GM19438 (cell line): ENCODE results near the gene APBB2.

Source experiments
- ATAC-seq: cut with Tn5 transposase; IDR thresholded peaks from one replicate; pipeline ENCODE4 v1.9.1; 2021; ENCODE audit warnings: low read depth; ENCODE audit not compliant: unreplicated experiment

The APBB2 gene

DNA sequence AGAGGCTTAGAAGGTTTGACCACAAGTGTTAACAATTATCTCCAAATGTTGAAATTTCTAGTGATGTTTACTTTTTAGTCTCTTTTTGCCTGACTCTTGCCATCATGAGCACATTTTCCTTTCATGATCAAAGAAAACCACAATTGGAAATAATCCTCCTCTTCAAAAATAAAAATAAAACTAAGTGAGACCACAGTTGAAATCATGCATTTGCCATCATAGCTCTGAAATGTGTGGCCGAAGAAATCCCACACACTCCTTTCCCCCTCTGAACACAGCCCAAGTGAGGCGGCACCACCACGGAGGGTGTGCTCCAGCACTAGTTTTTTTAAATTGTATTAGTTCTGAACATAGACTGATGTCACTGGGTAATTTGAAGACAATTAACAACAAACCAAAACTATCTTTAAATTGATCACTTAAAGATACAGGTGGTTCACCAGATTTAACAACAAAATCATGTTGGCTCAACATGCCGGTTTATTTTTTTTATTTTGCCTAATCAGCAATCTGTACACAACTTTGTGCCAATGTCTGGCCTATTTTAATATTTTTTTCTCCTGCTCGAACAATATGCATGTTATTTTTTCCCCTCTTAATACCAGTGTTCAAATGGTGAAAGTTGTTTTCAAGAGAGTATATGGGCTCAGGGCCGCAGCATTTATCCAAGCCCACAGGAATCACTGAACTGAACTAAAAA lies 17.6 kb downstream of the APBB2 start:
- ATAC-seq: no peak

DNA sequence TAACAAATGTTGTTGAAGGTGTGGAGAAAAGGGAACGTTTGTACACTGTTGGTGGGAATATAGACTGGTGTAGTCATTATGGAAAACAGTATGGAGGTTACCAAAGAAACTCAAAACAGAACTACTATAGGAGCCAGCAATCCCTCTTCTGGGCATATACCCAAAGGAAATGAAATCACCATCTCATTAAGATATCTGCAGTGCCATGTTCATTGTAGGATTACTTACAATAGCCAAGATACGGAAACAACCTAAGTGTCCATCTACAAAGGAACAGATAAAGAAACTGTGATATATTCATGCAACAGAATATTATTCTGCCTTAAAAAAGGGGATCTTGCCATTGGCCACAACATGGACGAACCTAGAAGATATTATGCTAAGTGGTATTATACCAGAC lies 22.2 kb downstream of the APBB2 start:
- no peak for ATAC-seq

DNA sequence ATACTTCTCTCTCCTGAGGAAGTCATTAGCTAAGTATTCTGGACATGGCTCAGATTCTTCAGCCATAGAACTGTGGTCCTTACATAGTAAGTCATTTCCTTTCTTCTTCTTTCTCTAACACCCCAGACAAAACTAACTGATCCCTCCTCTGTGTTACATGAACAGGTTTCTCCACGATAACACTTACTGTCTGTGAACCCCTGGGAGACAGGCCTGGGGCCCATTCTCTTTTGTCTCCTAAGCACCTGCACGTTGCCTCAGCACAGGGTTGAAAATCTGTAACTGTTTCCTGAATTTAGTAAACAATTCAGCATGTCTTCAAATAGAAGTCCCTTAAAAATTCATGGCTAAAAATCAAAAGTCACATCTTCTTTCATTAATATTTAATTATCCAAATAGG lies 24.7 kb downstream of the APBB2 start:
- ATAC-seq: no peak

DNA sequence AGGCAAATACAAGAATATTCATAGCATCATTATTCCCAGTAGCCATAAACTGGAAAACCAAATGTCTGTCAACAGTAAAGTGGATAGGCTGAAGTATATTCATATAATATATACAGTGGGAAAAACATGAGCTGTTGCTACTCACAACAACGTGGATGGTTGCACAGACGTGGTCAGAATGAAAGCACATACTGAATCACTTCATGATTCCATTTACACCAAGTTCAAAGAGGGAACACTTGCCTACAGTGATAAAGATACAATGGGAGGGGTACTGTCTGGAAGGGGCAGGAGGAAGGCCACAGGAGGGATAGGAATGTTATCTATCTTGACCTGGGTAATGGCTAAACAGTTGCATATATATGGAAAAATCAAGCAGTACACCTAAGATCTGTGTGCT lies 25.3 kb downstream of the APBB2 start:
- no peak for ATAC-seq

DNA sequence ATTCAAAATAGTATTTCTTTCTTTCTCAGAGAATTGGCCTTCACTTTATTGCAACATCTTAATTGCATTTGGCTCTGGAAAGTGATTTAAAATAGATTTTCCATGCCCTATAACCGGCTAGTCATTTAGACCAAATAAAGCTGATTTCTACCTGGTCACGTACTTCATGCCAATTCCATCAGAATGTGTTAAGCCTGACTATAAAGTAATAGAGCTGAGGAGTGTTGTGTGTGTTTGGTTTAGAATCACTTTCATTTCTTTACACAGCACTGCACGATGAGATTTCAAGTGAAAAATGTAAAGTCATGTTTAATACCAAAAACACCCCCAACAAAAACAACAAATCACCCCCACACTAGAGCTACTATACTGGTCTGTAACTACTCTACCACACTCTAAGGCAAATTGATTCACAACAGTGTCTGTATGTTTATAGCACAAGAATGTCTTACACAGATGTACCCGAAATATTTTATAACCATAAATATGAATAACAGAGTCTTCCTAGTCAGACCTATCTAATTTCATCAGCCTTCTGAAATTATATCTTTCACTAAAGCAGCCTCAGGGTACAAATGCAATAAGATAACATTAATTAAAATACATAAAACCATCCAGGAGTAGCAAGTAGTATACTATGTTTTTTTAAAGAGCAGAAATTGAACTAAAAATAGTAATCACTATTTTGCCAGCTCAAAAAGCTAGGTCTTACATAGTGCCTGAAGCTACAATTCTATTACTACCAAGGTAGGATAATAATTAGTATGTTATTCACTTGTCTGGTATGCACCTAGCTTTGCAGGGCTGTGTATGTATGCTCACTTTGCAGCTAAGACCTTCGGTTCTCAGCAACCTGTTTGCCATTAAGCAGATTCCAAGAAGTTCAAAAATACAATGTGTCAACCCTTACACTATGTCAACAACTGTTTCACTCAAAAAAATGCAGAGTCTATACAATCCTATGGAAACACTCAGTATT lies 28.4 kb downstream of the APBB2 start:
- no peak for ATAC-seq

DNA sequence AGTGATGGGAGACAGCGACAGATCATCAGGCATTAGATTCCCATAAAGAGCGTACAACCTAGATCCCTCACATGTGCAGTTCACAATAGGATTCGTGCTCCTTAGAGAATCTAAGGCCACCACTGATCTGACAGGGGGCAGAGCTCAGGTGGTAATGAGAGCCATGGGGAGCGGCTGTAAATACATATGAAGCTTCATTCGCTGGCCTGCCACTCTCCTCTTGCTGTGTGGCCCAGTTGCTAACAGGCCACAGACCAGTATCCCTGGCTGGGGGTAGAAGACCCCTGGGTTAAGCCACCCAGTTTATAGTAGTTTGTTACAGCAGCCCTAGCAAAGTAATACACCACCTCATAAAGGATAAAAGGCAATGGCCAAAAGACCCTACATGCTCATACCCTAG lies 30.3 kb downstream of the APBB2 start:
- no peak for ATAC-seq

DNA sequence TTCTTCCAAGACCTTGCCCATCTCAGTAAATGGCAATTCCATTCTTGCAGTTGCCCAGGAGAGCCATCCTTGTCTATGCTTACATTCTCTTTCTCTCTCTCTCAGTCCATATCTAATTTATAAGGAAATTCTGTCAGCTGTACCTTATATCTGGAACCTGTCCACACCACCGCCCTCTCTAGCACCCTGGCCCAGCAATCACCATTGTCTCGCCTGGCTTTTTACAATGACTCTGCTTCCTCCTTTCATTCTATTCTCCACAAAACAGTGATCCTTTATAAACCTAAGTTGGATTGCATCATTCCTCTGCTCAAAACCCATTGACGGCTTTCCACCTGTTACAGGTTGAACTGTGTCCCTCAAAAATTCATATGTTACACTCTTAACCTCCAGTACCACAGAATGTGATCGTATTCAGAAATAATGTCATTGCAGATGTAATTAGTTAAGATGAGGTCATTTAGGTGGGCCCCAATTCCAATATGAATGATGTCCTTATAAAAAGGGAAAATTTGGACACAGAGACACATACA lies 31.3 kb downstream of the APBB2 start:
- no peak for ATAC-seq

DNA sequence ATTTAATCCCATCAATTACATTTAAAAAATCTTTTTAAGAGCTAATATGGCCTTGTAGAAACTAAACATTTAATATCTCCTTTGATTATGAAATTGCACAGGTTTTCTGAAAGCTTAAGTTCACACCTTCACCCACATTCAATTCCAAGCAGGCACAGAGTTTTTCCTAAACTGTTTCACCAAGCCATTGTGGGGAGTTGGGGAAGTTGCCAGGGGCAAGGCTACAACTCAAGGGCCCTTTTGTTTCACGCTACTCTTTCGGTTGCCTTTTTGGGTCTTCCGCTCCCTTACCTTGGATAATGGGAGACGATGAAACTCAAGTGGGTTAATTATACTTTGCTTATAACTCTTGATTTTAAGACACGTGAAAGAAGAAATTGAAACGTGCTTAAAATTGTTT lies 33.3 kb downstream of the APBB2 start:
- ATAC-seq: no peak

DNA sequence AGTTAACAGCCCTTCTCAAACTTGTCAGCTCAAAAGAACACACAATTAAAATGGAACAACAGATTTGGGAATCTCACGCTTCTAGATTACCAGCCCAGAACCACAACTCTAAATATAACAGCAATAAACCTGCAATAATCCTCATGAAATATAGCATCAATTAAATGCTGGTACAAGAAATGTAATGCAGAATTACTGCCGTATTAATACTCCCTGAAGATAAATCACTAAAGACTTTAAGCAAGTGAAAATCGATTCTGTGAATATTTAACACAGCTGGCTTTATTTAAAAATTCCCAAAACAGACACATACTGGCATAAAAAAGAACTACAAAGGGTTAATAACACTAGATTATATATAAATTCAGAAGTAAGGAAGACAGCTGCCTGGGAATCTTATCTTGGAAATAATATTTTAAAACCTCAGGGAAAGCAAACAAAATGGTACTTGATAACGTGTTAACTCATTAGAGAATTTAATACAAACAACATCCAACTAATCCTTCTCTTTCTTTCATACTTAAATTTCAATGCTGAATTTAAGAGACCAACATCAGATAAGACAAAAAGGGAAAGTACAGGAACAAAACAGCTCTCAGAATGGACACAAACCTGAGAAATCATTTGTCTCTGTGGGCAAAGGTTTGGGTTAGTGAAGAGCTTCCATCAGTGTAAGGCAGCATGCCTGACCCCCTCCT lies 34.7 kb downstream of the APBB2 start:
- no peak for ATAC-seq

DNA sequence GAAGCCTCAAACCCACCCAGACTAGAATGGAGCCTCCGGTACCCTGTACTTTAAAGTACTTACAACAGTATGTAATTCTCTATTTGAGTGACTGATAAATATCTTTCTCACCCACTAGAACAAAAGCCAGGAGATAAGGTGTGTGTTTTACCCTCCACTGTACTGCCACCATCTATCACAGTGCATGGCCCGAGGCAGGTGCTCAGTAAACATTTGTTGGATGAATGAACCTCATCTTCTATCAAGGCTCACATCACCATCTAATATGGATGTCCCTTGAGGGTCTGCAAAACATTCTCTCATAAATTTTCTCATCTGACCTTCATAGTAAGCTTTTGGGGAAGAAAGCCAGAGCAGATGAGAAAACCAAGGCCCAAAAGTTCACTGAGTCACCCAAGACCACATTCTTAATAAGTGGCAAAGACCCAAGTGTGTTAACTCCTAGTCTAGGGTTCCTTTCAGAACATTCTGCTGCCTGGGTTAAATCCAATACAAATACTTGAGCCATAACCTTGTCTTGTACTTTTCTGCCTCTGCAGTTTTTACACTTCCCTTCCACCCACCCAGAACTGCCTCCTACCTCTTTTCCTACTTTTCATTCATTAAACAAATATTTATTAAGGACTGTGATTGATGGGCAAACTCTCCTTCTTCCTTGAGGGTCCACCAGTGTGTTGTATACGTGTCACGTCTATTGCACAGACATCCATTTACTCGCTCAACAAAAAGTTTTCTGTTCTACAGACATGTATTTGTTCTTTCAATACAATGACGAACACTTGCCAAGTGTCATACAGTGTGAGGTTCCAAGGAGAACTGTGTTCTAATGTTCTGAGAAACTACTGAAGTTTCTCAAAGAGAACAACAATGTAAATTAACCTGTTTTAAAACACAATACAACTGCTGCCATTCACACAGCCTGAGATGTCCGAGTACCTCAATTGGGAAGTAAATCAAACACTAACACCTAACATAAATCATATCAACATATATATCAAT lies 35.7 kb downstream of the APBB2 start:
- no peak for ATAC-seq

DNA sequence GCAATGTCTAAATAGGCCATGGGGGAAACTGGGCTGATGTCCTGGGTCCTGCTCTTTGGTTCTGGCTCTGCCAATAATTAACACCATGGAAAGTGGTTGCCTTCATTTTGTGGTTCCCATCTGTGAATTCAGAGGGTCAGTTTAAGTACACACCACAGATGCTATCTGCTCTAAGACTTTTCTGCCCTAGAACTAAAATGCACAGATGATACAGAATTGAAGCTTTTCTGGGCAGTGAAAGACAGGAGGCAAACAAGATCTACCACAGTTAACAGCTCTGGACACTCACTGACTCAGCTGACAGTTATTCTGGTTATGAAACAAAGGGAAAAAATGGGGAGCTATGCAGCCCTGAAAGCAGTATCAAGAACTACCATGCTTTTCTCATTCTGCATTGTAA lies 37.3 kb downstream of the APBB2 start:
- ATAC-seq: no peak

DNA sequence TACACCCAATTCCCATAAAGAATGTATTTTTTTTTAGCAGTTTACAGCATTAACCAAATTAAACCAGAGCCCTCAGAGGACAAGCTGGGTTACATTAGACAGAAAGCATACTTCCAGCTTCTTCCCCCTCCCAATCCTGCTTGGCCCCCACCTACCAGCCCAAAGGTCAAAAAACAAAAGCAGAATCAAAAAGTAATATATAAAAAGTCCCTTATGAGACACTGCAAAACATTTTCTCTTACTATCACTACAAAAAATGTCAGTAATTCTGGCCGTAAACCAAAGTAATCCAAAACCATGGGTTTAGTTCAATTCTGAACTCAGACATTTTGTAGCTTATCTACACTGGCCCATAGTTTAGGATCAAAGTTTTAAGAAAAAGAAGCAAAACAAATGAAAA lies 38.0 kb downstream of the APBB2 start:
- ATAC-seq: no peak

DNA sequence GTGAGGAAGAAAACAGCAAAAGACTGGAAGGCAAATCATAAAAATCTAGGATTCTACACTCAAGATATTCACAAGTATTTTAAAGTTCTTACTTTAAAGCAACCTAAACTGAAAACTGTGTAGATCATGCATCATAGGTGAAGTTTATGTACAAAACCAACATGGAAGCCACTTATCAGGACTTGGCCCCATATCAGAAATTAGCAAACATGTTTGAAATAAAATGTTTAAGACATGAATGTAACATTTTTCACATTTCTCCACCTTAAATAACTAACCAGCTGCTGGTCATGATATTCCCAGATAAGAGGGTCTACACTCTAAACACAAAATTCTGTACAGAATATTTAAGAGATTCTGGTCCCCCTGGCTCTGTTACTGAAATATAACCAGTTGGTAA lies 38.5 kb downstream of the APBB2 start:
- no peak for ATAC-seq

DNA sequence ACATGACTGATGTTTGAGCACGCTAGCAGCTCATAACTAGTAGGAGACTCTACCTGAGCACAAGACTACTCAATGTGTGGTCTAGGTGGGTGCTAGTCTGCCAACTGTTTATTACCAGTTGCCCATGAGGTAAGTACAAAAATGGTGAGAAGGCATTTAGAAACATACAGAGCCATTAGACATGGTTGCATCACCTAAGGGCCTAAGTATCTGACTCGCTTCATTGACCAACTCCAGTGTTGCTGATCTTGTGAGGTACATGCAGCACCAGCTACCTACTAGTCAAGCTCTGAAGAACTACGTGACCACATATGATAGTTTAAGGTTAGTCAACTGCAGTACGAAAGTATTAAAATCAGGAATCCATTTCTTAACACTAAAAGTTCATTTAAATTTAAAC lies 39.9 kb downstream of the APBB2 start:
- ATAC-seq: no peak

DNA sequence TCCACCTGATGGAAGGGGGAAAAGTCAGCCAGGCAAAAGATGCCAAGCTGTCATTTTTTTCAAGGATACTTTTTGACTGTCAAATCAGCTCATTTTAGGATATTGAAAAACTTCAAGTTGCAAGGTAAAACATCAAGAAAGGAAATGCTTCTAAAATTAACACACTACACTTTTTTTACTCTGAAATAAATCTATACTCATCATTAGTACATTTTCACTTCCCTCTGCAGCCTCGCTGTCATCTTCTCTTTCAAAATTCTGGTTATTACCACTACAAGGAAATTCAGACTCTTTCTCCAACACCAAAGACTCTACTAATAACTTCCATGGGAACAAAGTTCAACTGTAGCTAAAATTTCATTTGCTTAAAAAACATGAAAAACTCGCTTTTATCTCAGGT lies 41.6 kb downstream of the APBB2 start:
- ATAC-seq: no peak

DNA sequence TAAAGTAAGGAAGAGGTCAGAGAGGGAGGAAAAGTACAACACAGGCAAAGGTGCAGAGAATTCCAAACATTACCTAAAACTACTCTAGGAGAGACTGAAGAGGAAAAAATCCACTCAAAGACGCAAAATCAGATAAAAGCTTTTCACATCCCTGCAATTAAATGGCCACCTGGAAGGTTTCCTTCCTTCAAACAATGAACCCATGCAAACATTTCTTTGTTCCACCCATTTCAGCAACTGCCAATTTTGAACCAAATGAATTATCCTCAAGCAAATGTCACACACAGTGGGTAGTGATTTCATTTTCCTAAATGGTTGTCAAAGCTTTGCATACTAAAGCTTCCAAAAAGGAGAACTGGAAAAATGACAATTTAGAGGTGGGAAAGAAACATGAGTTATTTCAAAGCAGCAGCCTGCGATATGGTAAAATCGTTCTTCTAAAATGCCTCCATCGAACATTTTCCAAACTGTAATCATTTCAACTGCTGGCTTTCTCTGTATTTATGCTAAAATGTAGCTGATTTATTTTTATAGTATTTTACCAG lies 45.0 kb downstream of the APBB2 start:
- no peak for ATAC-seq

DNA sequence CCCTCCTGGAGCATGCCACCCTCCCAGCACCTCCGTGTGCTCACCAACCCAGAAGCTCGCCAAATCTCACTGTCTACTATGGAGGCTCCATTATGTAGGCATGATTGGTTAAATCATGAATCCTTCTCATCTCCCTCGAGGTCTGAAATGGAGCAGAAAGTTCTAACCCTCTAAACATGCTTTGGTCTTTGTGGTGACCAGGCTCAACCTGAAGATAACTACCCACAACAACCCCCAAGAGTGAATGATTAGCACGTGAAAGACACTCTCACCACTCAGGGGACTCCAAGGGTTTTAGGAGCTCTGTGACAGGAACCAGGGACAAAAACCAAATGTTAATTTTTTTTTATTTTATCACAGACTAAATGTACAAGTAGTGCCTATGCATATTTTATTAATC lies 47.2 kb downstream of the APBB2 start:
- ATAC-seq: no peak

DNA sequence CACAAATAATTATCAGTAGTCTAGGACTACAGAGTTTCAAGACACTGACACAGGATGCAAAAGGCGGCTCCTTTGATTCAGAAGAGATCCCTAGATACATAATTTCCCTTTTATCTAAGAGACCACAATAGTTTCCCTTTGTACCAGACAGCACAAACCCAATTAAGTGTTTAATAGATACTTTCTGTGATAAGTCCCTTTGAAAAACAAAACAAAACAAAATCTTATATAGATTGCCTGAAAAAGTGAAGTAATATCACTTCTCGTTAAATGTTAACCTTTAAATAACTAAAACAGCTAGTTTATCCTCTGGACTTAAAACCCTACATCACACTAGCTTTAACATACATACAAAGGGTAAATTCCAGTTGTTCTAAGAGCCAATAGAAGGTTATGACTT lies 49.9 kb downstream of the APBB2 start:
- no peak for ATAC-seq

DNA sequence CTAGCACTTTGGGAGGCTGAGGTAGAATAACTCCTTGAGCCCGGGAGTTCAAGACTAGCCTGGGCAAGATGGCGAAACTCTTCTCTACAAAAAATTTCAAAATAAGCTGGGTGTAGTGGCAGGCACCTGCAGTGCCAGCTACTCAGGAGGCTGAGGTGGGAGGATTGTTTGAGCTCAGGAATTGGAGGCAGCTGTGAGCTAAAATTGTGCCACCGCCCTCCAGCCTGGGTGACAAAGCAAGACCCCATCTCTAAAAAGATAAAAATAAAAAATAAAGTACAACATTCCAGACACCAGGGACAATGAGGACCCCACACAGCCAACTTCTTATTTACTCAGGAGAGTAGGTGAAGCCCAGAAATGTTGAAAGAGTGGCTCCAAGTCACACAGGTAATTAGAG lies 53.0 kb downstream of the APBB2 start:
- no peak for ATAC-seq

DNA sequence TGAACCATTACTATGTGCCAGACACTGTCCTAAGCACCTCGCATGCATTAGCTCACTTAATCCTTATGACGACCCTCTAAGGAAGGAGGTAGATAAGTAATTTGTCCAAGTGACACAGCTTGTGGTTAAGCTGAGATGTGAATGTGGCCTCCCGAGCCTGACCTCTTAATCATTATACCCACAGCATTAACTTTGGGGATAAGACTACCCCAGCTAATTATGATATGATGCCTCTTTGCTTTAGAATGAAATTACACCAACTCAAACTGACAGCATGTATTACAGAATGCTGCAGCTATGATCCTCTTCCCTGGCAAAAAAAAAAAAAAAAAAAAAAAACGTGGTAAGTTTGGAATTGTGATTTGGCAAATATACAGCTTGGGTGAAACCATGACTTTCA lies 53.5 kb downstream of the APBB2 start:
- no peak for ATAC-seq
